HTR-8/SVneo (cell line): ENCODE measurements around the gene CADM1.

Experiments
- DNase-seq: peaks from one replicate; pipeline ENCODE4 v3.0.0; 2011; ENCODE audit warnings: low spot score, mixed read lengths; ENCODE audit not compliant: insufficient read length
- FAIRE-seq: peaks from 2 replicates; lab custom pipeline; 2011; peaks lifted over from hg19 to GRCh38; lab: Jason Lieb, UNC

The CADM1 gene

GRCh38 chr11:115518983-115519628 lies 14.9 kb upstream of the CADM1 start:
- DNase-seq (no peak), FAIRE-seq (no peak)

- no peak for DNase-seq
- FAIRE-seq, result no peak
These were observed 11.6 kb upstream of the CADM1 start for GRCh38 chr11:115515647-115516395.

DNA sequence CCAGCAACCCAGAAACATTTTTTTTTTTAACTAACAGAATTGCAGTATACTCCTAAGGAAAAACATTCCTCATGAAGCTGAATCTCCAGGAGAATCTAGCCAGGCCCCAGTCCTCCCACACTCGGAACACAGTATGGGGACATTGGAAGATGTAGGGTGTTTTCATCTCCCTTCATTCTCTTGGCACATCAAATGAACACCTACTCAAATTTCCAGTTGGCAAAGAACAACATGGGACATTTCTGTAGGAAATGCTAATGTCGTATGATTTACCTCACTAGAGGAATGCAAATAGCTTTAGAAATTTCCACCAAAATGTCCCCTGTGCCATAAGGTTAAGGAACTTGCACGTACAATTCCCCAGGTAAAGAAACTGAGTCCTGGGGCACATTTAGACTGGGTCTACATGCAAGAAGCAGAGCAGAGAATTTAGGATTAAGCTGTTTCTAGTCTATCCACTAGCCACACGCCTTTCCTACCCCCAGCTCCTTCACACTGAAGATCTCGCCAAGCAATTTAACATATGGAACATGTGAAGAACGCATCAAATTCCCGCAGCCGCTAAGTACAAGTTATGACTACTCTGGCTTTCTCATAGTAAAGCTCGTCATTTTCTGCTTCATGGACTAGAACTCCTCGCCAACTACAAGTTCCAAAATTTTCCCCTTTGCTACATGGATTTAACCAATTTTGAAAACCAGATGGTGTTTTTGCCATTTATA lies 2.9 kb upstream of the CADM1 start:
- no peak for FAIRE-seq
- no peak for DNase-seq

DNA sequence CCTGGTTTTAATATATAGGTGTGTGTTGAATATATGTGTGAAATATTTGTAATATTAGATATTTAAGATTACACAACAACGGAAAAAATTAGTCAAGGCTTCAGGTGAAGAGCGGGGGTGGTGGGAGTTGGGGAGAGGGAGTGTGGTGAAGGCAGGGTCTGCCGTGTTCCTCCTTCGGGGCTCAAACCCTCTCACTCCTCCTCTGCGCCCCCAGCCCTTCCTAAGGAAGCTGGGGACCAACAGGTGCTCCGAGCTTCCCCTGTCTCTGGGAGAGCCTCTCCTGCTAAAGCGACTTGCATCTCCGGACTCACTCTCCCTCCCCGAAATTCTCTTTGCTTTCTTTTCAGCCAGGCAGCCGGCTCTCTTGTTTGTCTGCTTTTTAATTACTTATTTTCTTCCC lies 960 bp upstream of the CADM1 start:
- no peak for FAIRE-seq
- no peak for DNase-seq

- FAIRE-seq, result no peak
- no peak for DNase-seq
These were observed 334 bp downstream of the CADM1 start for GRCh38 chr11:115503886-115504275.

- peak; percentile 20 for FAIRE-seq
- DNase-seq, result peak; percentile 19
These were observed 931 bp downstream of the CADM1 start for GRCh38 chr11:115503083-115503885.

- no peak for FAIRE-seq
These were observed 1.6 kb downstream of the CADM1 start for GRCh38 chr11:115502636-115503082.

DNA sequence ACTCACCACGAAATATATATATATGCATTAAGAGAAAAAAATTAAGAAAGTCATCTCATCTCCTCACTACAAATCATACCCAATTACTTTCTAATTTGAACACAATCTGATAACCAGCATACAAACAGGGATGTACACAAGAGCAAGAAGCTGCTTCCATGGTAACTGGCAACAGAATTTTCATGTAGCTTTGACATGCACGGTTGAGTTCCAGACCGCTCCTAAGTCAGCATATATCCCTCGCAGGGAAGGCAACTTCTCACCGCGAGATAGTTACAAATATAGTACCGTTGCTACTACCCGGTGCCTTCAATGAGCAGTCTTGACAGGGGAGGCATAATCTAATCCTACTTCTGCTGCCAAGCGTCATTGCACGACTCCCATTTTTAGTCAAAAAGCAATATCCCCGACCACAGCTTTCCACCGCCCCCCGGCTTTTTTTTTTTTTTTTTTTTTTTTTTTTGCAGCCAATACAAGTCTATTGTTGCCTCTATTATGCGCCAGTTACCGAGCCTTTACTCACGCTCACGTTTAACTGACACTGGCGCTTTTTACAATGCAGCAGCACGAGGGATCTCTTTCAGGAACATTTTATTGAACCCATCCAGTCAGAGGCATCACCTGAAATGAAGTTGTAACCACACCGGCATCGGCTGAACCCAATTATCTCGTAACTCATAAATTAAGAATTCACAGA lies 2.2 kb downstream of the CADM1 start:
- FAIRE-seq (no peak), DNase-seq (no peak)

More at GRCh38 chr11:115502636-115503082, 1.6 kb downstream of the CADM1 start:
- DNase-seq, result no peak

- no peak for FAIRE-seq
These were observed 2.7 kb downstream of the CADM1 start for GRCh38 chr11:115501502-115501892.

DNA sequence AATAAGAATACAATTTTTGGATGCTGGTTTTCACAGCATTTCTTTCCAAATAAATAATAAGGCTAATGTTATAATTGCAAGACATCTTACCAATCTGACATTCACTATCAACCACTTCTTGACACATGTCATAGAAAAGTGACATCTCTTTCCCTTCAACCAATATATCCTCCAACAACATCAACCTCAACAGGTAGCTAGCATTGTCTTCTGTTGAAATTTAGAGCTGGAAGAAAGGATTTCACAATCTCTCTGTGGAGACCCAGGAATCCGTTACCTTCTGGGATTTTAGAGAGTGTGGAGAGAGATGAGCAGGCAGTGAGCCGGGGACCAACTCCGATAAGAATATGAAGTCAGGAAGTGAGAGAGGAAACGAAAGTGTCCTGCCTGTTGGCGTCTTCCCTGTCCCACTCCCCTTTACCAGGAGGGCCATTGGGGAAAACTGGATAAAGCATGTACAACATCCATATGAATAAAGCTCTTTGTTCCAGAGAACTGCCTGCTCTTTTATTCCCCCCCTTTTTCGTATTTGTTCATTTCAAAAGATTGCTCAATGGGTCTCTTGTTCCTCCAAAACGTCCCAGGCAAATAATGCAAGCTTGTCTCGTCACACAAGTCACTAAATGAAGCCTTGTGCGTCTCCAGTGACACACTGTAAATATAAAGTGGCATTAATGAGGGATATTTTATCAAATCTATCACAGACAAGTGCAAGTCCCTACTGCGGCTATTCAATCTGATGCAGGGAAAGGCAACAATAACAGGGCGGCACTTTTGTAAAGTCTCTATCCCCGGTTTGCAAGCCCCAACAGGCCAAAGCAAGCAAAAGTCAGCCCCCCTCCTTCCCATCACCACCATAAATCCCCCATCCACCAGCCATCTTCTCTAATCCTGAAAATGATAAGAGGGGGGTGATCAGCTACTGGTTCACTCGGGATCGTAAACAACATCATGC lies 3.4 kb downstream of the CADM1 start:
- no peak for FAIRE-seq
- no peak for DNase-seq

More at GRCh38 chr11:115501502-115501892, 2.7 kb downstream of the CADM1 start:
- no peak for DNase-seq

- no peak for DNase-seq
- no peak for FAIRE-seq
These were observed 4.3 kb downstream of the CADM1 start for GRCh38 chr11:115499891-115500290.

- no peak for FAIRE-seq
- DNase-seq, result no peak
These were observed 4.9 kb downstream of the CADM1 start for GRCh38 chr11:115499241-115499799.

GRCh38 chr11:115498354-115498753 lies 5.9 kb downstream of the CADM1 start:
- FAIRE-seq (no peak), DNase-seq (no peak)

GRCh38 chr11:115497303-115497702 lies 6.9 kb downstream of the CADM1 start:
- DNase-seq (no peak), FAIRE-seq (no peak)

GRCh38 chr11:115496892-115497291 lies 7.3 kb downstream of the CADM1 start:
- FAIRE-seq, result no peak
- no peak for DNase-seq

- DNase-seq (no peak), FAIRE-seq (no peak)
These were observed 10.3 kb downstream of the CADM1 start for GRCh38 chr11:115493905-115494304.

GRCh38 chr11:115493488-115493887 lies 10.7 kb downstream of the CADM1 start:
- DNase-seq (no peak), FAIRE-seq (no peak)

- FAIRE-seq, result no peak
These were observed 14.7 kb downstream of the CADM1 start for GRCh38 chr11:115489466-115489865.

More at GRCh38 chr11:115489466-115489865, 14.7 kb downstream of the CADM1 start:
- DNase-seq, result no peak
